ENCODE results near the gene ZNRD2.
A peak's percentile ranks its signal among the peaks of the same experiment; 100 is the strongest.
"Not testable (repeated sequence)": the region's sequence is repeated elsewhere in the genome, so short reads cannot be mapped to it uniquely, and the experiment has no call there.

Gene ZNRD2

GRCh38 chr11:65555693-65556231 lies 14.5 kb upstream of the ZNRD2 start:
- no peak for DNase-seq (ENCODE audit: low spot score)

- DNase-seq (ENCODE audit: low spot score), result no peak
These were observed 13.6 kb upstream of the ZNRD2 start for GRCh38 chr11:65556470-65557279.

GRCh38 chr11:65557280-65558001 lies 12.8 kb upstream of the ZNRD2 start:
- DNase-seq (ENCODE audit: low spot score), result peak; percentile 72

DNA sequence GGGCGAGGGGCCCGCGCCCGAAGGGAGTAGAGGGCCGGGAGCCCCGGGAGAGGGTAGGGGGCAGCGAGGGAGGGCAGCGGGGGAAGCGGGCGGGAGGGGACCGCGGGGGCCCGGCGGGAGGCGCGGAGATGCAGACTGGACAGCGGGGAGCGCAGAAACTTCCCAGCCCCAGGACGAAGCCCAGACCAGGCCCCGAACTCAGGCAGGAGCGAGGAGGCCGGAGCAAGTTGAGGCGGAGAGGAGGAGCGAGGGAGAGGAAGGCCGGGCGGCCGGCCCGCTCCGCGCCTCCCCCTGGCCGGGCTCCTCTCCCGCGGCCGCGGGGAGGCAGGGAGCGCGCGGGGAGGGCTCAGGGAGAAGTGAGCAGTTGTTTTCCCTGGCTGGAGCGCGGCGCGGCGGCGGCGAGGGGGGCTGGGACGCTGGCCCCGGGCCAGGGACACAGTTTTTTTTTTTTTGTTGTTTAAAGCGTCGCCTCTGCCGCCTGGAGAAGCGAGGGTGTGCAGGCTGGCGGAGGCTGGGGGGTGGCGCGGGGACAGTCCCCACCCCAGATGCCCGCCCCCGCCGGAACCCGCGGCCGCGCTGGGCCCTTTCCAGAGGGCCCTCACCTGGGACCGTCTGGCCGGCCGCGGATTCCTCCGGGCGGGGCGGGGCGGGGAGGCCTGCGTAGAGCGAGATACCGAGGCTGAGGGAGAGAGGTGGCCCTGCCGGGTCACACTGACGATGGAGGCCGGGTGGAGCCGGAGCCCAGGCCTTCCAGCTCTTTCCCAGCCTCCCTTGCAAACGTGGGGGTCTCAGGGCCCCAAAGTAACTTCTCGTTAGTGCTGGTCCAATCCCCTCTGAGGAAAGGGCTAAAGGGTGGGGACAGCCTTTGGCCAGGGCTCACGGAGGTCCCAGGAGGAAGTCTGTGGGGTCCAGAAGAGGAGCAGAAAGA lies 12.0 kb upstream of the ZNRD2 start, which contains the start of gene LTBP3:
LTBP3 (minus strand) TSS at position 358 of the 928 bp plus-strand sequence. CDS start 400 bp downstream, outside the sequence.
- peak; percentile 88 for DNase-seq (ENCODE audit: low spot score)

- DNase-seq (ENCODE audit: low spot score), result no peak
These were observed 11.3 kb upstream of the ZNRD2 start for GRCh38 chr11:65558930-65559509.

DNA sequence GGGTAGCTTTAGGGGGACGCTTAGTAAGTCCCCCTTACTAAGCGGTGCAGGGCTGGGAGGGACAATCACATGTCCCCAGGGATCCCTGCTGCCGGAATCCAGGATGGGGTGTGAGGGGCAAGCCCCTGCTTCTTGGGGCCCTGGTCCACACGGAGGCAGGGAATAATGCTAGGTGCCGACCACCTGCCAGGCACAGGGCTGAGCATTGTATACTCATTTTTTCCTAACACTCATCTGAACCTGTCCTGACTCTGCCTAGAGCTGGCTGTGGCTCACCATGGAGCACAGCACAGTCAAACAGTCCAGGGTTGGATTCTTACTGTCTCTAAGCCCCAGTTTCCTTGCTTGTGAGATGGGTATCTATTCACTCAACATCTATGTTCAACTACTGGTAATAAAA lies 10.7 kb upstream of the ZNRD2 start:
- no peak for DNase-seq (ENCODE audit: low spot score)

- no peak for DNase-seq (ENCODE audit: low spot score)
These were observed 10.2 kb upstream of the ZNRD2 start for GRCh38 chr11:65559951-65560537.

- peak; percentile 74 for DNase-seq (ENCODE audit: low spot score)
These were observed 9.5 kb upstream of the ZNRD2 start for GRCh38 chr11:65560555-65561418.

DNA sequence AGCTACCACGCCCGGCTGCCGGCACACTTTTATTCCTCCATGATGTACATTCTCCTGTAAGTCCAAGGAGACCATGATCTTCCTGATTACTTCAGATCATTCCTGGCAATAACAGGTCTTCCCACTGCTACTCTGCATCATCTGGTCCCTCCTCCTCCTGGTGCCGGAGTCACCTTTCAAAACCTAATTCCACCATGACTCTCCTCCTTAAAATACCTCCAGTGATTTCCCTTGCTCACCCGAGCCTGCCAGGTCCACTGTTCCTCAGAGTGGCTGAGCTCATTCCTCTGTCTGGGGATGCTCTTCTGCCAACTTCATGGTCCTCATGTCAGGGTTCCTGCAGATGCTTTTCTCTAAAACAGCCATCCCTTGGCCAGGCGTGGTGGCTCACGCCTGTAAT lies 8.3 kb upstream of the ZNRD2 start:
- DNase-seq (ENCODE audit: low spot score), result no peak

- DNase-seq (ENCODE audit: low spot score), result no peak
These were observed 7.5 kb upstream of the ZNRD2 start for GRCh38 chr11:65562788-65563187.

GRCh38 chr11:65563601-65564000 lies 6.7 kb upstream of the ZNRD2 start:
- DNase-seq (ENCODE audit: low spot score), result no peak

GRCh38 chr11:65564879-65565559 lies 5.3 kb upstream of the ZNRD2 start:
- DNase-seq (ENCODE audit: low spot score), result not testable (repeated sequence)

DNA sequence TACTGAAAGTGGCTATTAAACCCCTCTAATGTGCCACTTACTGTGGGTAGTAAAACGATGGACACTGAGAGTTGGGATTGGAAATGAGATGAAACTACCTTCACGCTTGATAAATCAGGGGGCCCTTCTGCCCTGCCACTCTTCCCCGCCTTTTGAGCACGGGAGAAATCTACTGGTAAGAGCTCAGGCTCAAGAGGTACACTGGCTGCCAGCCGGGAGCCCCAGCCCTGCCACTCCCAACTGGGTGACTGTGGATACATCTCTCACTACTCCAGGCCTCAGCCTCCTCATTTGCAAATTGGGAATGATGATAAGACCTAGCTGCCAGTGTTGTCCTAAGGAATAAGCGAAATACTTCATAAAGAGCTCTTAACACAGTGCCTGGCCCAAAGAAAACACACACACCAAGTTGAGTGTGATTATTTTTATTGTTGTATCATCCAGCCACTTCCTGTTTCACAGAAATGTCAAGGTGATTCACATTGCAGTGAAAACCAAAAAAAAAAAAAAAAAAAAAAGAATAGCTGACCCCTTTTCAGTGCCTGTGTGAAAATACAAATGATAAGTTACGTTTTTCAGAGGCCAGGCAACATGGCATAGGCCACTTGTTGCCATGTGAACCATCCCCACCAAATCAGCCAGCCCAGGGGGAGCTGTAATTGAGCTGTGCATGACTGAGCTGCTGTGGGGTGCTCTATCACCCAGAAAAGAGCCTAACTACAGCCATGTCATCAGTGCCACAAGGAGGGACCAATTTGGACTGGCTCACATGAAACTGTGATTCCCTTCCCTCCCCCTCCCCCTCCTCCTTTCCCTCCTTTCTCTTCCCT lies 4.4 kb upstream of the ZNRD2 start:
- no peak for DNase-seq (ENCODE audit: low spot score)

- DNase-seq (ENCODE audit: low spot score), result peak; percentile 68
These were observed 909 bp upstream of the ZNRD2 start for GRCh38 chr11:65569164-65569972.

- no peak for DNase-seq (ENCODE audit: low spot score)
These were observed 1.1 kb downstream of the ZNRD2 start for GRCh38 chr11:65571420-65571819.

DNA sequence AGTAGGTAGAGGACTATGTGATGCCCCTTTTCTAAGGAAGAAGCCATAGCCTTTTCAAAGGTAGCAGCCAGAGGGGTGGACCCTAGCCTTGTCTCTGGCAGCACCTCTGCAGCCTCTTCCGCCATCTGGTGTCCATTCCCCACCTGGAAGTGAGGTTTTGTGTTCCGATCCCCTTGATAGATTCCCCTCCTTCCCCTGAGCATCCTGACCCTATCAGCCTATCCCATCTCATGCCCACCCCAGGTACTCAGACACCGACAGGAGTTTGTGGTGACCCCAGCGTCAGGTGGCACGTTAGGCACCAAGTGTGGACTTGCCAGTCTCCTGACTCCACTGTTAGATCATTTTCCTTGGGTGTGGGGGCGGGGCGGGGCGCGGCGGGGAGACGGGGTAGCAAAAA lies 1.7 kb downstream of the ZNRD2 start:
- DNase-seq (ENCODE audit: low spot score), result no peak

- peak; percentile 87 for DNase-seq (ENCODE audit: low spot score)
These were observed 2.2 kb downstream of the ZNRD2 start, which contains the start of gene FAM89B for GRCh38 chr11:65572356-65573051. Gene FAM89B, plus strand, starts transcription at chr11:65572538. Its CDS starts 132 bp downstream, at chr11:65572670.
